HEK293T (cell line): Measurements from ENCODE around the gene LMAN1L.

ENCODE experiments used
- ARNT ChIP-seq: fragments of 450-650 bp; IDR thresholded peaks from 2 replicates; pipeline ENCODE4 v1.6.1; 2017; ENCODE audit warnings: mild to moderate bottlenecking
- BHLHE40 ChIP-seq: fragments of 450-650 bp; IDR thresholded peaks from 2 replicates; pipeline ENCODE4 v1.6.1; 2016; ENCODE audit warnings: mild to moderate bottlenecking, moderate library complexity, borderline replicate concordance
- ELF4 ChIP-seq: fragments of 450-650 bp; IDR thresholded peaks from 2 replicates; pipeline ENCODE4 v1.6.1; 2017; ENCODE audit warnings: antibody characterized with exemption
- FOXA1 ChIP-seq: fragments of 450-650 bp; IDR thresholded peaks from 2 replicates; pipeline ENCODE4 v1.6.1; 2016; ENCODE audit warnings: mild to moderate bottlenecking
- FOXK2 ChIP-seq: fragments of 450-650 bp; IDR thresholded peaks from 2 replicates; pipeline ENCODE4 v1.6.1; 2016; ENCODE audit warnings: mild to moderate bottlenecking
- FOXM1 ChIP-seq: fragments of 450-650 bp; IDR thresholded peaks from 2 replicates; pipeline ENCODE4 v1.6.1; 2017; ENCODE audit warnings: mild to moderate bottlenecking, borderline replicate concordance
- HDGF ChIP-seq: fragments of 450-650 bp; IDR thresholded peaks from 2 replicates; pipeline ENCODE4 v1.6.1; 2017; ENCODE audit warnings: antibody characterized with exemption, borderline replicate concordance
- LEF1 ChIP-seq: fragments of 450-650 bp; IDR thresholded peaks from 2 replicates; pipeline ENCODE4 v1.6.1; 2017; ENCODE audit warnings: mild to moderate bottlenecking, borderline replicate concordance
- SP1 ChIP-seq: fragments of 450-650 bp; IDR thresholded peaks from 2 replicates; pipeline ENCODE4 v1.6.1; 2017
- SUZ12 ChIP-seq: fragments of 450-650 bp; IDR thresholded peaks from 2 replicates; pipeline ENCODE4 v1.6.1; 2016; ENCODE audit warnings: mild to moderate bottlenecking
- TF ChIP-seq, protein P1 (sequence below): fragments of 450-650 bp; IDR thresholded peaks from 2 replicates; pipeline ENCODE4 v1.6.1; 2016

DNA sequence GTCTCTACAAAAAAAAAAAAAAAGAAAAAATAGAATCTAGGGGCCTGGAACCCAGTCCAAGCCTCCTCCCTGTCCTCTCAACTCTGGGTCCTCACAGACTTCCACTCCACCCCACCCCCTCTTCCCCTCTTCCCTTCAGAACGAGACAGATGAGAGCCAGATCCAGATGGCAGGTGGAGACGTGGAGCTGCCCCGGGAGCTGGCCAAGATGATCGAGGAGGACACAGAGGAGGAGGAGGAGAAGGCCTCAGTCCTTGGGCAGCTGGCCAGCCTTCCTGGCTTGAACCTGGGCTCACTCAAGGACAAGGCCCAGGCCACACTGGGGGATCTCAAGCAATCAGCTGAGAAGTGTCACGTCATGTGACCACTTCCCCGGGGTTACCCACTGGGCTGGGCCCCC lies 17.4 kb downstream of the LMAN1L start:
- TF ChIP-seq HDGF, result no peak
- TF ChIP-seq FOXM1, result no peak
- TF ChIP-seq ELF4, result no peak
- TF ChIP-seq, protein P1, sequence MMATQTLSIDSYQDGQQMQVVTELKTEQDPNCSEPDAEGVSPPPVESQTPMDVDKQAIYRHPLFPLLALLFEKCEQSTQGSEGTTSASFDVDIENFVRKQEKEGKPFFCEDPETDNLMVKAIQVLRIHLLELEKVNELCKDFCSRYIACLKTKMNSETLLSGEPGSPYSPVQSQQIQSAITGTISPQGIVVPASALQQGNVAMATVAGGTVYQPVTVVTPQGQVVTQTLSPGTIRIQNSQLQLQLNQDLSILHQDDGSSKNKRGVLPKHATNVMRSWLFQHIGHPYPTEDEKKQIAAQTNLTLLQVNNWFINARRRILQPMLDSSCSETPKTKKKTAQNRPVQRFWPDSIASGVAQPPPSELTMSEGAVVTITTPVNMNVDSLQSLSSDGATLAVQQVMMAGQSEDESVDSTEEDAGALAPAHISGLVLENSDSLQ, result no peak
- no peak for TF ChIP-seq LEF1
- TF ChIP-seq FOXA1, result no peak
- no peak for TF ChIP-seq FOXK2
- TF ChIP-seq SUZ12, result no peak
- TF ChIP-seq SP1, result no peak
- TF ChIP-seq BHLHE40, result no peak
- no peak for TF ChIP-seq ARNT
